HepG2 (cell line): Measurements from ENCODE around the gene SLC12A9. TPM values are rescaled to one million over a fixed set of nuclear protein-coding genes. Genes with fewer than 3 reads are reported as not detected.

ENCODE experiments used
- FOXP1 ChIP-seq, 2 experiments: fragments of 450-650 bp in 1 of 2; IDR thresholded peaks; 2 replicates each; pipeline ENCODE4 v1.6.1; 2017 to 2018; ENCODE audit warnings: antibody characterized with exemption in 1 of 2
- NONO ChIP-seq, 2 experiments: fragments of 450-650 bp in 1 of 2; sonication (generic) in 1 of 2; formaldehyde crosslinking in 1 of 2; IDR thresholded peaks in 1 of 2; conservative IDR thresholded peaks in 1 of 2; 2 replicates each; pipeline versions ENCODE4 v1.6.1 to v1.8.0; 2017 to 2022; ENCODE audit warnings: mild to moderate bottlenecking in 1 of 2, missing genetic modification reagents in 1 of 2, moderate library complexity in 1 of 2
- RARG ChIP-seq: sonication (generic); formaldehyde crosslinking; IDR thresholded peaks from 2 replicates; pipeline ENCODE4 v1.4.0; 2020; ENCODE audit warnings: low read depth, mild to moderate bottlenecking, missing genetic modification reagents
- REL ChIP-seq: sonication (generic); formaldehyde crosslinking; conservative IDR thresholded peaks from 2 replicates; pipeline ENCODE4 v1.8.0; 2022; ENCODE audit warnings: mild to moderate bottlenecking, missing genetic modification reagents, moderate library complexity
- YEATS4 ChIP-seq: sonication (generic); formaldehyde crosslinking; IDR thresholded peaks from 2 replicates; pipeline ENCODE4 v1.4.0; 2020; ENCODE audit warnings: missing genetic modification reagents, borderline replicate concordance
- ZNF460 ChIP-seq: sonication (generic); formaldehyde crosslinking; IDR thresholded peaks from 2 replicates; pipeline ENCODE4 v1.5.1; 2020; ENCODE audit warnings: missing genetic modification reagents, mild to moderate bottlenecking, borderline replicate concordance
- ZNF713 ChIP-seq: sonication (generic); formaldehyde crosslinking; IDR thresholded peaks from 2 replicates; pipeline ENCODE4 v1.4.0; 2020; ENCODE audit warnings: mild to moderate bottlenecking, missing genetic modification reagents
- polyA plus RNA-seq, 8 experiments: library from polyadenylated mRNA; depleted of rRNA in 3 of 8; stranded (reverse) in 7 of 8; unstranded in 1 of 8; fragments of >200 nt; fragmentation: Illumina TruSeq in 4 of 8; extraction: Trizol in 4 of 8; gene quantifications; 2 replicates each; pipeline versions ENCODE4 v1.2.1 to v1.2.3, GENCODE V29; 2011 to 2016; ENCODE audit warnings: low read depth in 4 of 8, missing spikeins in 1 of 8, mixed read lengths in 1 of 8; ENCODE audit not compliant: insufficient read depth in 1 of 8
- total RNA-seq, 5 experiments: library from RNA; depleted of rRNA; stranded (reverse); fragments of >200 nt; fragmentation: Illumina TruSeq; extraction: Trizol; gene quantifications; 2 replicates each; pipeline ENCODE4 v1.2.3, GENCODE V29; 2016; ENCODE audit warnings: low read depth in 1 of 5
- TF ChIP-seq, protein P1 (sequence below): sonication (generic); formaldehyde crosslinking; IDR thresholded peaks from 2 replicates; pipeline ENCODE4 v1.4.0; 2020; ENCODE audit warnings: missing genetic modification reagents, low read depth, mild to moderate bottlenecking, borderline replicate concordance
- TF ChIP-seq, protein P2 (sequence below), 2 experiments: sonication (generic) in 1 of 2; formaldehyde crosslinking in 1 of 2; IDR thresholded peaks; 2 replicates each; pipeline versions ENCODE4 v1.4.0 to v1.6.1; 2018 to 2020; ENCODE audit warnings: missing genetic modification reagents in 2 of 2, borderline replicate concordance in 1 of 2, low read depth in 1 of 2, mild to moderate bottlenecking in 1 of 2, missing biosample characterization in 1 of 2
- TF ChIP-seq, protein P3 (sequence below): sonication (generic); formaldehyde crosslinking; IDR thresholded peaks from 2 replicates; pipeline ENCODE4 v1.8.0; 2022; ENCODE audit warnings: mild to moderate bottlenecking, missing genetic modification reagents, moderate library complexity
- TF ChIP-seq, protein P4 (sequence below): sonication (generic); formaldehyde crosslinking; IDR thresholded peaks from 2 replicates; pipeline ENCODE4 v1.4.0; 2020; ENCODE audit warnings: mild to moderate bottlenecking, missing genetic modification reagents
- TF ChIP-seq, protein P5 (sequence below): sonication (generic); formaldehyde crosslinking; IDR thresholded peaks from 2 replicates; pipeline ENCODE4 v1.4.0; 2020; ENCODE audit warnings: mild to moderate bottlenecking, missing genetic modification reagents, borderline replicate concordance

SLC12A9 gene
- total and polyA plus RNA-seq, 2 of the 13 experiments (the other 11 are each of a cell fraction or from before 2014, with no cell fraction given) = 8.7 to 16.6 TPM

DNA sequence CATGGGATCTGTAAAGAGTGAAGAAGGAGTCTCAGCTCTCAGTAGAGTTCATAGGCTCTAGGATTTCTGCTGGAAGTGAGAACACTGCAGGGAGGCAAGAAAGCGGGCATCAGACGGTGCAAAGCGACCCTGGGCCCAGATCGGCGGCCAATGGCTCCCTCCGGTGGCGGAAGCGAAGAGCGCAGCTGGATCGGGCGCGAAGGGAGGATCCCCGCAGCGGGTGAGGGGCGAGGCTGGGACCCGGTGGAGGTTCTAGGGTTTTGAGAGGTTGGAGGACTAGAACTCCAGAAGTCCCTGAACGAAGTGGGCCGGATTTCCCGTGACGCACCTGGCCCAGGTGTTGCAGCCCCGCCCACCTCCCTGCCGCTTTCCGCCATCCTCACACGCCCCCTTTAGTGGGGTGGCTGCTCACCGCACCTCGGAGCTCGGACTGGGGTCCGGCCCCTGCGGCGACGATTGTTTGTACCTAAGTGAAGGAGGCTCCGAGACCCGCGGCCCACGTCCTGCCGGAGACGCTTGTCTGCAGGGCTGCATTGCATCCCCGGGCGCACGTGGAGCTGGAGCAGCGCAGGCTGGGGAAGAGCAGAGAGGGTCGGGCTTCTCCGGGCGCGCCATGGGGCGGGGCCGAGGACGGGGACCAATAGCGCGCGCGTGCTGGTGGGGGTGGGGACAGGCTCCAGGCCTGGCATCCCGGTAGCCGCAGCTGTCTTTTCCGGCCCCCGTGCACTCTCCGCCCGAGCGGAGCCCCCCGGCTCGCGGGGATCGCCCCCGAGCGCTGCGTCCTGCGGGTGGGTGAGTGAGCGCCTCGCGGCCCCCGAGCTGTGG is at the start of gene SLC12A9 (continued):
- TF ChIP-seq, protein P1, sequence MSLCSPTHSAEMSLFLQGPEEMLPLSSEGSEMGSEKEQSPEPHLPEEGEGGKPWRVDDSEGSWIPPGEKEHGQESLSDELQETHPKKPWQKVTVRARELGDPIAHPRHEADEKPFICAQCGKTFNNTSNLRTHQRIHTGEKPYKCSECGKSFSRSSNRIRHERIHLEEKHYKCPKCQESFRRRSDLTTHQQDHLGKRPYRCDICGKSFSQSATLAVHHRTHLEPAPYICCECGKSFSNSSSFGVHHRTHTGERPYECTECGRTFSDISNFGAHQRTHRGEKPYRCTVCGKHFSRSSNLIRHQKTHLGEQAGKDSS (CRISPR knock-in tag) = peak; percentile 42; the same call in 1 of the 2 replicates
- peak; percentile 83 for TF ChIP-seq YEATS4 (CRISPR knock-in tag)
- TF ChIP-seq, protein P2, sequence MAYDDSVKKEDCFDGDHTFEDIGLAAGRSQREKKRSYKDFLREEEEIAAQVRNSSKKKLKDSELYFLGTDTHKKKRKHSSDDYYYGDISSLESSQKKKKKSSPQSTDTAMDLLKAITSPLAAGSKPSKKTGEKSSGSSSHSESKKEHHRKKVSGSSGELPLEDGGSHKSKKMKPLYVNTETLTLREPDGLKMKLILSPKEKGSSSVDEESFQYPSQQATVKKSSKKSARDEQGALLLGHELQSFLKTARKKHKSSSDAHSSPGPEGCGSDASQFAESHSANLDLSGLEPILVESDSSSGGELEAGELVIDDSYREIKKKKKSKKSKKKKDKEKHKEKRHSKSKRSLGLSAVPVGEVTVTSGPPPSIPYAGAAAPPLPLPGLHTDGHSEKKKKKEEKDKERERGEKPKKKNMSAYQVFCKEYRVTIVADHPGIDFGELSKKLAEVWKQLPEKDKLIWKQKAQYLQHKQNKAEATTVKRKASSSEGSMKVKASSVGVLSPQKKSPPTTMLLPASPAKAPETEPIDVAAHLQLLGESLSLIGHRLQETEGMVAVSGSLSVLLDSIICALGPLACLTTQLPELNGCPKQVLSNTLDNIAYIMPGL (CRISPR knock-in tag; IDR thresholded peaks at IDR 0.05; ENCODE audit: borderline replicate concordance in 1 of 2, low read depth in 1 of 2) = peak; percentile 62 to 76
- no peak for TF ChIP-seq FOXP1 (IDR thresholded peaks at IDR 0.05)
- TF ChIP-seq FOXP1 (CRISPR knock-in tag; IDR thresholded peaks at IDR 0.05) = no peak
- TF ChIP-seq, protein P3, sequence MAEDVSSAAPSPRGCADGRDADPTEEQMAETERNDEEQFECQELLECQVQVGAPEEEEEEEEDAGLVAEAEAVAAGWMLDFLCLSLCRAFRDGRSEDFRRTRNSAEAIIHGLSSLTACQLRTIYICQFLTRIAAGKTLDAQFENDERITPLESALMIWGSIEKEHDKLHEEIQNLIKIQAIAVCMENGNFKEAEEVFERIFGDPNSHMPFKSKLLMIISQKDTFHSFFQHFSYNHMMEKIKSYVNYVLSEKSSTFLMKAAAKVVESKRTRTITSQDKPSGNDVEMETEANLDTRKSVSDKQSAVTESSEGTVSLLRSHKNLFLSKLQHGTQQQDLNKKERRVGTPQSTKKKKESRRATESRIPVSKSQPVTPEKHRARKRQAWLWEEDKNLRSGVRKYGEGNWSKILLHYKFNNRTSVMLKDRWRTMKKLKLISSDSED = no peak
- no peak for TF ChIP-seq ZNF460 (CRISPR knock-in tag)
- TF ChIP-seq, protein P4, sequence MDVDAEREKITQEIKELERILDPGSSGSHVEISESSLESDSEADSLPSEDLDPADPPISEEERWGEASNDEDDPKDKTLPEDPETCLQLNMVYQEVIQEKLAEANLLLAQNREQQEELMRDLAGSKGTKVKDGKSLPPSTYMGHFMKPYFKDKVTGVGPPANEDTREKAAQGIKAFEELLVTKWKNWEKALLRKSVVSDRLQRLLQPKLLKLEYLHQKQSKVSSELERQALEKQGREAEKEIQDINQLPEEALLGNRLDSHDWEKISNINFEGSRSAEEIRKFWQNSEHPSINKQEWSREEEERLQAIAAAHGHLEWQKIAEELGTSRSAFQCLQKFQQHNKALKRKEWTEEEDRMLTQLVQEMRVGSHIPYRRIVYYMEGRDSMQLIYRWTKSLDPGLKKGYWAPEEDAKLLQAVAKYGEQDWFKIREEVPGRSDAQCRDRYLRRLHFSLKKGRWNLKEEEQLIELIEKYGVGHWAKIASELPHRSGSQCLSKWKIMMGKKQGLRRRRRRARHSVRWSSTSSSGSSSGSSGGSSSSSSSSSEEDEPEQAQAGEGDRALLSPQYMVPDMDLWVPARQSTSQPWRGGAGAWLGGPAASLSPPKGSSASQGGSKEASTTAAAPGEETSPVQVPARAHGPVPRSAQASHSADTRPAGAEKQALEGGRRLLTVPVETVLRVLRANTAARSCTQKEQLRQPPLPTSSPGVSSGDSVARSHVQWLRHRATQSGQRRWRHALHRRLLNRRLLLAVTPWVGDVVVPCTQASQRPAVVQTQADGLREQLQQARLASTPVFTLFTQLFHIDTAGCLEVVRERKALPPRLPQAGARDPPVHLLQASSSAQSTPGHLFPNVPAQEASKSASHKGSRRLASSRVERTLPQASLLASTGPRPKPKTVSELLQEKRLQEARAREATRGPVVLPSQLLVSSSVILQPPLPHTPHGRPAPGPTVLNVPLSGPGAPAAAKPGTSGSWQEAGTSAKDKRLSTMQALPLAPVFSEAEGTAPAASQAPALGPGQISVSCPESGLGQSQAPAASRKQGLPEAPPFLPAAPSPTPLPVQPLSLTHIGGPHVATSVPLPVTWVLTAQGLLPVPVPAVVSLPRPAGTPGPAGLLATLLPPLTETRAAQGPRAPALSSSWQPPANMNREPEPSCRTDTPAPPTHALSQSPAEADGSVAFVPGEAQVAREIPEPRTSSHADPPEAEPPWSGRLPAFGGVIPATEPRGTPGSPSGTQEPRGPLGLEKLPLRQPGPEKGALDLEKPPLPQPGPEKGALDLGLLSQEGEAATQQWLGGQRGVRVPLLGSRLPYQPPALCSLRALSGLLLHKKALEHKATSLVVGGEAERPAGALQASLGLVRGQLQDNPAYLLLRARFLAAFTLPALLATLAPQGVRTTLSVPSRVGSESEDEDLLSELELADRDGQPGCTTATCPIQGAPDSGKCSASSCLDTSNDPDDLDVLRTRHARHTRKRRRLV (CRISPR knock-in tag) = peak; percentile 24; the same call in 1 of the 2 replicates
- TF ChIP-seq NONO (IDR thresholded peaks at IDR 0.05) = no peak
- peak; percentile 68 for TF ChIP-seq NONO (CRISPR knock-in tag; conservative IDR thresholded peaks at IDR 0.05)
- TF ChIP-seq REL (CRISPR knock-in tag) = 0 out of 2 replicates have a peak, but pooled peaks have one; percentile 43
- TF ChIP-seq ZNF713 (CRISPR knock-in tag) = no peak
- TF ChIP-seq, protein P5, sequence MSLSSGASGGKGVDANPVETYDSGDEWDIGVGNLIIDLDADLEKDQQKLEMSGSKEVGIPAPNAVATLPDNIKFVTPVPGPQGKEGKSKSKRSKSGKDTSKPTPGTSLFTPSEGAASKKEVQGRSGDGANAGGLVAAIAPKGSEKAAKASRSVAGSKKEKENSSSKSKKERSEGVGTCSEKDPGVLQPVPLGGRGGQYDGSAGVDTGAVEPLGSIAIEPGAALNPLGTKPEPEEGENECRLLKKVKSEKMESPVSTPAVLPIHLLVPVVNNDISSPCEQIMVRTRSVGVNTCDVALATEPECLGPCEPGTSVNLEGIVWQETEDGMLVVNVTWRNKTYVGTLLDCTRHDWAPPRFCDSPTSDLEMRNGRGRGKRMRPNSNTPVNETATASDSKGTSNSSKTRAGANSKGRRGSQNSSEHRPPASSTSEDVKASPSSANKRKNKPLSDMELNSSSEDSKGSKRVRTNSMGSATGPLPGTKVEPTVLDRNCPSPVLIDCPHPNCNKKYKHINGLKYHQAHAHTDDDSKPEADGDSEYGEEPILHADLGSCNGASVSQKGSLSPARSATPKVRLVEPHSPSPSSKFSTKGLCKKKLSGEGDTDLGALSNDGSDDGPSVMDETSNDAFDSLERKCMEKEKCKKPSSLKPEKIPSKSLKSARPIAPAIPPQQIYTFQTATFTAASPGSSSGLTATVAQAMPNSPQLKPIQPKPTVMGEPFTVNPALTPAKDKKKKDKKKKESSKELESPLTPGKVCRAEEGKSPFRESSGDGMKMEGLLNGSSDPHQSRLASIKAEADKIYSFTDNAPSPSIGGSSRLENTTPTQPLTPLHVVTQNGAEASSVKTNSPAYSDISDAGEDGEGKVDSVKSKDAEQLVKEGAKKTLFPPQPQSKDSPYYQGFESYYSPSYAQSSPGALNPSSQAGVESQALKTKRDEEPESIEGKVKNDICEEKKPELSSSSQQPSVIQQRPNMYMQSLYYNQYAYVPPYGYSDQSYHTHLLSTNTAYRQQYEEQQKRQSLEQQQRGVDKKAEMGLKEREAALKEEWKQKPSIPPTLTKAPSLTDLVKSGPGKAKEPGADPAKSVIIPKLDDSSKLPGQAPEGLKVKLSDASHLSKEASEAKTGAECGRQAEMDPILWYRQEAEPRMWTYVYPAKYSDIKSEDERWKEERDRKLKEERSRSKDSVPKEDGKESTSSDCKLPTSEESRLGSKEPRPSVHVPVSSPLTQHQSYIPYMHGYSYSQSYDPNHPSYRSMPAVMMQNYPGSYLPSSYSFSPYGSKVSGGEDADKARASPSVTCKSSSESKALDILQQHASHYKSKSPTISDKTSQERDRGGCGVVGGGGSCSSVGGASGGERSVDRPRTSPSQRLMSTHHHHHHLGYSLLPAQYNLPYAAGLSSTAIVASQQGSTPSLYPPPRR (CRISPR knock-in tag) = no peak
- no peak for TF ChIP-seq RARG (CRISPR knock-in tag)
